Measurements from ENCODE around the gene ARHGAP18. TPM values are rescaled to one million over a fixed set of nuclear protein-coding genes. Genes with fewer than 3 reads are reported as not detected.

ARHGAP18 gene
- total RNA-seq, 2 donors from 2014 or later: 3.7 to 26.7 TPM

GRCh38 chr6:129744201-129744879, 34.4 kb upstream of the ARHGAP18 start:
- no peaks in the 10 kb centered on the region for H3K27me3 Mint-ChIP-seq
- no peak overlapping the region for H3K4me3 Mint-ChIP-seq
- peaks cover 21% of the 10 kb centered on the region for H3K4me1 Mint-ChIP-seq
- DNase-seq (no peak), ATAC-seq (no peak)
- no peaks in the 10 kb centered on the region for H3K9me3 ChIP-seq (ENCODE audit: control insufficient read depth, low read length, poor library complexity, severe bottlenecking)
- H3K27ac Mint-ChIP-seq: no peak overlapping the region
- no peaks in the 10 kb centered on the region for H3K36me3 Mint-ChIP-seq (ENCODE audit: low read depth)

GRCh38 chr6:129740013-129740412, 30.0 kb upstream of the ARHGAP18 start:
- Mint-ChIP-seq H3K27ac (no peak overlapping the region), H3K27me3 (no peaks in the 10 kb centered on the region), H3K4me1 (peaks cover 12% of the 10 kb centered on the region), H3K4me3 (no peak overlapping the region), H3K36me3 (ENCODE audit: low read depth) (peaks cover 3% of the 10 kb centered on the region)
- DNase-seq (no peak), ATAC-seq (no peak)
- no peaks in the 10 kb centered on the region for H3K9me3 ChIP-seq (ENCODE audit: control insufficient read depth, low read length, poor library complexity, severe bottlenecking)

- H3K9me3 ChIP-seq (ENCODE audit: control insufficient read depth, low read length, poor library complexity, severe bottlenecking): no peaks in the 10 kb centered on the region
- ATAC-seq (no peak), DNase-seq (no peak)
- Mint-ChIP-seq H3K4me3 (no peak overlapping the region), H3K27ac (no peak overlapping the region), H3K27me3 (no peaks in the 10 kb centered on the region), H3K4me1 (peaks cover 8% of the 10 kb centered on the region), H3K36me3 (ENCODE audit: low read depth) (peaks cover 3% of the 10 kb centered on the region)
Observed at GRCh38 chr6:129736105-129736504, 26.1 kb upstream of the ARHGAP18 start.

- Mint-ChIP-seq H3K27ac (no peak overlapping the region), H3K4me3 (no peak overlapping the region), H3K4me1 (peaks cover 12% of the 10 kb centered on the region), H3K36me3 (ENCODE audit: low read depth) (peaks cover 3% of the 10 kb centered on the region), H3K27me3 (no peaks in the 10 kb centered on the region)
- H3K9me3 ChIP-seq (ENCODE audit: control insufficient read depth, low read length, poor library complexity, severe bottlenecking): no peaks in the 10 kb centered on the region
- ATAC-seq (no peak), DNase-seq (no peak)
Observed at GRCh38 chr6:129733290-129733689, 23.3 kb upstream of the ARHGAP18 start.

GRCh38 chr6:129732542-129732941, 22.6 kb upstream of the ARHGAP18 start:
- Mint-ChIP-seq H3K4me1 (peaks cover 12% of the 10 kb centered on the region), H3K27ac (peak overlapping the region; percentile 16), H3K27me3 (no peaks in the 10 kb centered on the region), H3K36me3 (ENCODE audit: low read depth) (peaks cover 3% of the 10 kb centered on the region), H3K4me3 (no peak overlapping the region)
- ATAC-seq (no peak), DNase-seq (no peak)
- no peaks in the 10 kb centered on the region for H3K9me3 ChIP-seq (ENCODE audit: control insufficient read depth, low read length, poor library complexity, severe bottlenecking)

- DNase-seq (no peak), ATAC-seq (no peak)
- H3K4me3 Mint-ChIP-seq: no peak overlapping the region
- H3K9me3 ChIP-seq (ENCODE audit: control insufficient read depth, low read length, poor library complexity, severe bottlenecking): no peaks in the 10 kb centered on the region
- peaks cover 12% of the 10 kb centered on the region for H3K4me1 Mint-ChIP-seq
- H3K27ac Mint-ChIP-seq: peak overlapping the region; percentile 16
- H3K36me3 Mint-ChIP-seq (ENCODE audit: low read depth): peaks cover 3% of the 10 kb centered on the region
- no peaks in the 10 kb centered on the region for H3K27me3 Mint-ChIP-seq
Observed at GRCh38 chr6:129732034-129732433, 22.1 kb upstream of the ARHGAP18 start.

- H3K27me3 Mint-ChIP-seq: no peaks in the 10 kb centered on the region
- peaks cover 12% of the 10 kb centered on the region for H3K4me1 Mint-ChIP-seq
- H3K4me3 Mint-ChIP-seq: no peak overlapping the region
- H3K27ac Mint-ChIP-seq: no peak overlapping the region
- no peak for DNase-seq
- ATAC-seq: no peak
- peaks cover 3% of the 10 kb centered on the region for H3K36me3 Mint-ChIP-seq (ENCODE audit: low read depth)
- H3K9me3 ChIP-seq (ENCODE audit: control insufficient read depth, low read length, poor library complexity, severe bottlenecking): no peaks in the 10 kb centered on the region
Observed at GRCh38 chr6:129731428-129731827, 21.5 kb upstream of the ARHGAP18 start.

- Mint-ChIP-seq H3K4me1 (peaks cover 12% of the 10 kb centered on the region), H3K36me3 (ENCODE audit: low read depth) (peaks cover 3% of the 10 kb centered on the region), H3K27ac (peak overlapping the region; percentile 14), H3K4me3 (no peak overlapping the region), H3K27me3 (no peaks in the 10 kb centered on the region)
- DNase-seq (no peak), ATAC-seq (peak; percentile 56)
- no peaks in the 10 kb centered on the region for H3K9me3 ChIP-seq (ENCODE audit: control insufficient read depth, low read length, poor library complexity, severe bottlenecking)
Observed at GRCh38 chr6:129730477-129731165, 20.6 kb upstream of the ARHGAP18 start.

GRCh38 chr6:129726650-129727049, 16.7 kb upstream of the ARHGAP18 start:
- H3K27ac Mint-ChIP-seq: no peak overlapping the region
- no peaks in the 10 kb centered on the region for H3K27me3 Mint-ChIP-seq
- no peaks in the 10 kb centered on the region for H3K36me3 Mint-ChIP-seq (ENCODE audit: low read depth)
- no peak for DNase-seq
- no peak for ATAC-seq
- no peaks in the 10 kb centered on the region for H3K9me3 ChIP-seq (ENCODE audit: control insufficient read depth, low read length, poor library complexity, severe bottlenecking)
- peaks cover 6% of the 10 kb centered on the region for H3K4me1 Mint-ChIP-seq
- no peak overlapping the region for H3K4me3 Mint-ChIP-seq

- ATAC-seq (no peak), DNase-seq (no peak)
- H3K9me3 ChIP-seq (ENCODE audit: control insufficient read depth, low read length, poor library complexity, severe bottlenecking): no peaks in the 10 kb centered on the region
- no peaks in the 10 kb centered on the region for H3K27me3 Mint-ChIP-seq
- no peak overlapping the region for H3K4me3 Mint-ChIP-seq
- peaks cover under 1% of the 10 kb centered on the region for H3K4me1 Mint-ChIP-seq
- no peaks in the 10 kb centered on the region for H3K36me3 Mint-ChIP-seq (ENCODE audit: low read depth)
- H3K27ac Mint-ChIP-seq: no peak overlapping the region
Observed at GRCh38 chr6:129725341-129725740, 15.4 kb upstream of the ARHGAP18 start.

- Mint-ChIP-seq H3K4me1 (peaks cover 2% of the 10 kb centered on the region), H3K4me3 (no peak overlapping the region), H3K36me3 (ENCODE audit: low read depth) (no peaks in the 10 kb centered on the region), H3K27ac (no peak overlapping the region), H3K27me3 (no peaks in the 10 kb centered on the region)
- DNase-seq (no peak), ATAC-seq (no peak)
- no peaks in the 10 kb centered on the region for H3K9me3 ChIP-seq (ENCODE audit: control insufficient read depth, low read length, poor library complexity, severe bottlenecking)
Observed at GRCh38 chr6:129719692-129720091, 9.7 kb upstream of the ARHGAP18 start.

- H3K9me3 ChIP-seq (ENCODE audit: control insufficient read depth, low read length, poor library complexity, severe bottlenecking): no peaks in the 10 kb centered on the region
- Mint-ChIP-seq H3K27me3 (no peaks in the 10 kb centered on the region), H3K4me1 (peaks cover 5% of the 10 kb centered on the region), H3K36me3 (ENCODE audit: low read depth) (no peaks in the 10 kb centered on the region), H3K4me3 (no peak overlapping the region), H3K27ac (no peak overlapping the region)
- DNase-seq (no peak), ATAC-seq (no peak)
Observed at GRCh38 chr6:129717277-129717676, 7.3 kb upstream of the ARHGAP18 start.

GRCh38 chr6:129713806-129714333, 3.9 kb upstream of the ARHGAP18 start:
- ATAC-seq: no peak
- Mint-ChIP-seq H3K4me3 (no peak overlapping the region), H3K27me3 (peaks cover 5% of the 10 kb centered on the region), H3K27ac (no peak overlapping the region), H3K36me3 (ENCODE audit: low read depth) (peaks cover 2% of the 10 kb centered on the region), H3K4me1 (peaks cover 20% of the 10 kb centered on the region)
- DNase-seq: no peak
- no peaks in the 10 kb centered on the region for H3K9me3 ChIP-seq (ENCODE audit: control insufficient read depth, low read length, poor library complexity, severe bottlenecking)

- peaks cover 2% of the 10 kb centered on the region for H3K36me3 Mint-ChIP-seq (ENCODE audit: low read depth)
- DNase-seq: no peak
Observed at GRCh38 chr6:129711271-129711631, 1.3 kb upstream of the ARHGAP18 start.

More at GRCh38 chr6:129711271-129711631, 1.3 kb upstream of the ARHGAP18 start:
- Mint-ChIP-seq H3K4me1 (peaks cover 28% of the 10 kb centered on the region), H3K27ac (no peak overlapping the region), H3K4me3 (no peak overlapping the region), H3K27me3 (peaks cover 5% of the 10 kb centered on the region)
- ATAC-seq: no peak
- H3K9me3 ChIP-seq (ENCODE audit: control insufficient read depth, low read length, poor library complexity, severe bottlenecking): no peaks in the 10 kb centered on the region
